IMR-90 (cell line): Measurements from ENCODE around the gene SPATA12. TPM values are rescaled to one million over a fixed set of nuclear protein-coding genes. Genes with fewer than 3 reads are reported as not detected.

Source experiments
- ATAC-seq: fragments of 200-7000 bp; cut with Tn5 transposase; 2 replicates; pipeline ENCODE4 v1.9.1; 2020; ENCODE audit warnings: low read depth, mild to moderate bottlenecking, moderate library complexity
- BruUV-seq: library from RNA; stranded (reverse); fragments of 400-500 nt; replicated peaks from 2 replicates; lab custom pipeline; 2021; lab: Mats Ljungman, UMichigan
- CTCF ChIA-PET: fragments of 300-600 bp; formaldehyde crosslinking; extraction: SDS; loops from one replicate; lab custom pipeline; 2021; ENCODE audit warnings: antibody characterized with exemption; lab: Yijun Ruan, JAX
- POLR2A ChIA-PET: fragments of 300-600 bp; sonication (Branson Sonifier 250); formaldehyde crosslinking; loops from one replicate; lab custom pipeline; 2022; ENCODE audit warnings: antibody characterized with exemption; ENCODE audit not compliant: unreplicated experiment; lab: Charles Lee
- DNase-seq: peaks from one replicate; pipeline ENCODE4 v3.0.0; 2013
- H2AFZ ChIP-seq: replicated peaks from 2 replicates; pipeline ENCODE3; 2013; ENCODE audit warnings: low read length, mild to moderate bottlenecking; ENCODE audit not compliant: poor library complexity
- H2AK5ac ChIP-seq: 2 replicates; pipeline ENCODE4 v1.6.1; 2013; ENCODE audit warnings: low read depth, low read length, inconsistent platforms
- H2AK9ac ChIP-seq: replicated peaks from 2 replicates; pipeline ENCODE3; 2013; ENCODE audit warnings: mild to moderate bottlenecking, low read depth, low read length, moderate library complexity; ENCODE audit not compliant: poor library complexity
- H2BK120ac ChIP-seq: 2 replicates; pipeline ENCODE4 v1.6.1; 2013; ENCODE audit warnings: low read depth, low read length, inconsistent platforms
- H2BK15ac ChIP-seq: 3 replicates; pipeline ENCODE4 v1.6.1; 2013; ENCODE audit warnings: low read depth, low read length, inconsistent platforms
- H2BK20ac ChIP-seq: 2 replicates; pipeline ENCODE4 v1.6.1; 2013; ENCODE audit warnings: low read depth, mild to moderate bottlenecking, inconsistent platforms, low read length, moderate library complexity
- H2BK5ac ChIP-seq: 2 replicates; pipeline ENCODE4 v1.6.1; 2013; ENCODE audit warnings: mild to moderate bottlenecking, low read depth, low read length, inconsistent platforms; ENCODE audit not compliant: poor library complexity, severe bottlenecking
- H3K14ac ChIP-seq: replicated peaks from 2 replicates; pipeline ENCODE4 v1.6.1; 2013; ENCODE audit warnings: low read depth, low read length, inconsistent platforms
- H3K18ac ChIP-seq: 2 replicates; pipeline ENCODE4 v1.6.1; 2013; ENCODE audit warnings: low read depth, low read length, control low read depth
- H3K23ac ChIP-seq: 2 replicates; pipeline ENCODE4 v1.6.1; 2013; ENCODE audit warnings: low read depth, low read length, inconsistent platforms
- H3K27ac ChIP-seq: 2 replicates; pipeline ENCODE4 v1.5.1; 2013; ENCODE audit warnings: mild to moderate bottlenecking, control low read depth, low read length; ENCODE audit not compliant: insufficient read depth
- H3K27me3 ChIP-seq: 2 replicates; pipeline ENCODE4 v1.6.1; 2013; ENCODE audit warnings: low read length; ENCODE audit not compliant: control insufficient read depth, insufficient read depth
- H3K36me3 ChIP-seq: 2 replicates; pipeline ENCODE4 v1.6.1; 2013; ENCODE audit warnings: low read length, mixed read lengths; ENCODE audit not compliant: control insufficient read depth, insufficient read depth
- H3K4ac ChIP-seq: 2 replicates; pipeline ENCODE4 v1.6.1; 2013; ENCODE audit warnings: low read depth, low read length, inconsistent platforms
- H3K4me1 ChIP-seq: 2 replicates; pipeline ENCODE4 v1.6.1; 2013; ENCODE audit warnings: low read length, mixed read lengths; ENCODE audit not compliant: control insufficient read depth, insufficient read depth
- H3K4me2 ChIP-seq: 2 replicates; pipeline ENCODE4 v1.6.1; 2013; ENCODE audit warnings: low read depth, mild to moderate bottlenecking, control low read depth, low read length, moderate library complexity
- H3K4me3 ChIP-seq: 2 replicates; pipeline ENCODE4 v1.5.1; 2013; ENCODE audit warnings: low read depth, mild to moderate bottlenecking, control low read depth, low read length, moderate library complexity; ENCODE audit not compliant: insufficient read depth
- H3K56ac ChIP-seq: 2 replicates; pipeline ENCODE4 v1.6.1; 2013; ENCODE audit warnings: low read length, inconsistent platforms; ENCODE audit not compliant: insufficient read depth; ENCODE audit errors: extremely low read depth
- H3K79me1 ChIP-seq, 2 experiments: 2 replicates each; pipeline ENCODE4 v1.6.1; 2013; ENCODE audit warnings: low read length in 2 of 2, inconsistent platforms in 1 of 2, low read depth in 1 of 2
- H3K9ac ChIP-seq: 2 replicates; pipeline ENCODE4 v1.6.1; 2013; ENCODE audit warnings: low read depth, low read length, control low read depth
- H3K9me1 ChIP-seq: 2 replicates; pipeline ENCODE4 v1.6.1; 2013; ENCODE audit warnings: low read length, inconsistent platforms; ENCODE audit not compliant: insufficient read depth
- H3K9me3 ChIP-seq: 2 replicates; pipeline ENCODE4 v1.6.1; 2013; ENCODE audit warnings: low read length; ENCODE audit not compliant: control insufficient read depth, insufficient read depth
- H4K20me1 ChIP-seq: 2 replicates; pipeline ENCODE4 v1.6.1; 2013; ENCODE audit warnings: low read length, inconsistent platforms; ENCODE audit not compliant: insufficient read depth
- H4K5ac ChIP-seq: 2 replicates; pipeline ENCODE4 v1.6.1; 2013; ENCODE audit warnings: mild to moderate bottlenecking, low read depth, low read length, control low read depth
- H4K8ac ChIP-seq, 2 experiments: 2 replicates each; pipeline ENCODE4 v1.6.1; 2013; ENCODE audit warnings: low read depth in 2 of 2, low read length in 2 of 2, control low read depth in 1 of 2, inconsistent platforms in 1 of 2
- H4K91ac ChIP-seq: 2 replicates; pipeline ENCODE4 v1.6.1; 2013; ENCODE audit warnings: low read depth, low read length, inconsistent platforms; ENCODE audit not compliant: insufficient read depth
- MAFK ChIP-seq: IDR thresholded peaks from 2 replicates; pipeline ENCODE4 v1.6.1; 2012; ENCODE audit warnings: low read depth, low read length, improper control_type of control experiment
- USF2 ChIP-seq: fragments of 150-350 bp; IDR thresholded peaks from 2 replicates; pipeline ENCODE4 v1.6.1; 2017; ENCODE audit warnings: mild to moderate bottlenecking, antibody characterized with exemption, low read length, low read depth
- WGBS, 2 experiments: methylation state at CpG; one replicate each; pipeline versions ENCODE4 v1.1.5 to v1.1.7; 2013; ENCODE audit warnings: missing lambda C conversion rate in 2 of 2; ENCODE audit not compliant: insufficient read length in 1 of 2; ENCODE audit errors: extremely low coverage in 2 of 2; 5-methylcytosine and 5-hydroxymethylcytosine counted together
- dilution Hi-C: fragments of 300-500 bp; cut with HindIII; formaldehyde crosslinking; loops from one replicate; pipeline ENCODE4 v1.14.3; 2018; ENCODE audit warnings: low sequenced_read_pairs; ENCODE audit not compliant: unreplicated experiment
- in situ Hi-C: fragments of 300-500 bp; cut with MboI; formaldehyde crosslinking; loops from 3 replicates; pipeline ENCODE4 v1.14.3; 2019; ENCODE audit warnings: low sequenced_read_pairs, inconsistent platforms, mixed read lengths
- intact Hi-C: fragments of 100-400 bp; cut with micrococcal nuclease; formaldehyde crosslinking; loops from 2 replicates; pipeline ENCODE4 v1.10.0; 2022
- polyA plus RNA-seq, 3 experiments: library from polyadenylated mRNA; depleted of rRNA; stranded (reverse); fragments of >200 nt; gene quantifications; 2 replicates each; pipeline ENCODE4 v1.2.3, GENCODE V29; 2012; ENCODE audit warnings: low replicate concordance in 1 of 3
- total RNA-seq: library from RNA; depleted of rRNA; stranded (reverse); fragments of >200 nt; gene quantifications from 2 replicates; pipeline ENCODE4 v1.2.3, GENCODE V29; 2012

Gene SPATA12
- total and polyA plus RNA-seq, 2 of the 4 experiments (the other 2 are of a cell fraction) = under 0.01 TPM; not detected in 1

DNA sequence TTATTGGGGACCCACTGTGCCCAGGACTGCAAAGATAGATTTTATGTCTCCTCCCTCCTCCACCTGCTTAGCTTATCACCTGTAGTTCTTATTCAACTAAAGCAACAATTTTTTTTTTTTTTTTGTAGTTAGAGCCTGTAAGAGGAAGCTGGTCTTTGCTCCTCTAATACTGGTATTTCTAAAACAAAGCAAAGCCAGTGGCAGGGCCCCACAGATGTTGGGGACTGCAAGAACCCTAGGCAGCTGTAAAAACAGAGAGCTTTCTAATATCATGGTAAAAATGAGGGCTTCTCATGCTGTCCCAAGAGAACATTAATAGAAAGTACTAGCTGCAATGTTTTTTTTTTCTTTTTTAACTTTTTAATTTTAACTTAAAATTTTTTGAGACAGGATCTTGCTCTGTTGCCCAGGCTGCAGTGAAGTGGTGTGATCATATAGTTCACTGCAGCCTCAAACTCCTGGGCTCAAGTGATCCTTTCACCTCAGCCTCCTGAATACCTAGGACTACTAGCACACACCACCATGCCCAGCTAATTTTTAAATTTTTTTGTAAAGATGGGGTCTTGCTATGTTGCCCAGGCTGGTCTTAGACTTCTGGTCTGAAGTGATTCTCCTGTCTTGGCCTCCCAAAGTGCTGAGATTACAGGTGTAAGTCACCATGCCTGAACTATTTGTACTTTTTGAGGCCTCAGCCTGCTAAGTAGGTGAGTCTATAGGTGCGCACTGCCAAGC, 27.1 kb downstream of the SPATA12 start:
- Histone ChIP-seq H3K4ac (no peak overlapping the region), H2AK5ac (no peak overlapping the region), H2AK9ac (no peak overlapping the region), H3K56ac (no peak overlapping the region), H2BK15ac (no peak overlapping the region), H3K79me1 (no peaks in the 10 kb centered on the region), H4K91ac (no peak overlapping the region), H3K36me3 (no peaks in the 10 kb centered on the region), H2AFZ (no peak overlapping the region), H3K4me3 (no peak overlapping the region), H2BK20ac (no peak overlapping the region), H2BK120ac (no peak overlapping the region), H4K5ac (no peak overlapping the region), H3K9me1 (no peaks in the 10 kb centered on the region; the same call in 1 of the 2 replicates), H2BK5ac (no peak overlapping the region), H4K8ac (no peak overlapping the region), H4K20me1 (no peaks in the 10 kb centered on the region), H3K4me1 (peaks cover 3% of the 10 kb centered on the region; the same call in 1 of the 2 replicates), H3K23ac (no peak overlapping the region), H3K27me3 (peaks cover 3% of the 10 kb centered on the region), H3K4me2 (no peak overlapping the region), H3K14ac (no peak overlapping the region), H3K18ac (no peak overlapping the region), H3K27ac (no peak overlapping the region), H3K9ac (no peak overlapping the region), H3K9me3 (no peaks in the 10 kb centered on the region)
- no peak for ATAC-seq
- TF ChIP-seq USF2 (no peak), MAFK (no peak)
- intact Hi-C loops = no loop called here
- WGBS, 2 experiments = no CpG with 5 or more reads among the region's 1 CpG
- dilution Hi-C loops = no loop called here
- ChIA-PET POLR2A (interaction anchor here (0.6 kb wide), 1 partner anchor 89 kb away, joined by 7 read pairs; no protein-coding TSS in a partner anchor), CTCF (interaction anchor here (0.9 to 1.2 kb wide), 2 partner anchors 10 to 92 kb away, joined by 3 read pairs; no protein-coding TSS in a partner anchor)
- no TSS peak for BruUV-seq
- in situ Hi-C loops = no loop called here
- DNase-seq = no peak
